Subcutaneous adipose tissue (tissue), 4 donors: ENCODE data around the gene GCNT2. TPM values are rescaled to one million over a fixed set of nuclear protein-coding genes. Genes with fewer than 3 reads are reported as not detected.

Source experiments
- total RNA-seq, 4 donors: library from RNA; depleted of rRNA; stranded (reverse); fragments of >200 nt; gene quantifications; one replicate each; pipeline ENCODE4 v1.1.0, GENCODE V29; 2016
- TF ChIP-seq, protein P1 (sequence below): fragments of 450-650 bp; IDR thresholded peaks from one replicate; pipeline ENCODE4 v1.5.1; 2016; ENCODE audit warnings: low read depth, mild to moderate bottlenecking, control low read depth, antibody characterized with exemption, moderate library complexity

The GCNT2 gene
- total RNA-seq, 4 donors from 2014 or later: 0.57 to 8.5 (median 5.6) TPM

DNA sequence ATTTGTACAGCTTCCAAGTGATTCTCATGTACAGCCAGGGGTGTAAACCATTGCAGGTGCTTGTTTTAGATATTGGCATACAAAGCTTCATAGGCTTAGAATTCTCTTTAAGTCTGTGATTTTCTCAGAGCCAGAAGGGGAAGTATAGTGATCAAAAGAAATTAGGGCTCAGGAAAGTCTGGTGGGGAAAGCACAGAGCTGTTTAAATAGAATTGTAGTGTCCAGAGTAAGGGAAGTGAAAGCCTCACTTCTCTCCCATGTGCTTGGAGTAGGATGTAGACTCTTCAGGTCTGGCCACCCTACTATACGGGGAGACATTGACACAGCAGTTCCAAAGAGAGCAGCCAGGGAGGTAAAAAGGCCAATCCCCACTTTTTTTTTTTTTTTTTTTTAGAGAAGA is 10.4 kb downstream of the GCNT2 start:
- TF ChIP-seq, protein P1, sequence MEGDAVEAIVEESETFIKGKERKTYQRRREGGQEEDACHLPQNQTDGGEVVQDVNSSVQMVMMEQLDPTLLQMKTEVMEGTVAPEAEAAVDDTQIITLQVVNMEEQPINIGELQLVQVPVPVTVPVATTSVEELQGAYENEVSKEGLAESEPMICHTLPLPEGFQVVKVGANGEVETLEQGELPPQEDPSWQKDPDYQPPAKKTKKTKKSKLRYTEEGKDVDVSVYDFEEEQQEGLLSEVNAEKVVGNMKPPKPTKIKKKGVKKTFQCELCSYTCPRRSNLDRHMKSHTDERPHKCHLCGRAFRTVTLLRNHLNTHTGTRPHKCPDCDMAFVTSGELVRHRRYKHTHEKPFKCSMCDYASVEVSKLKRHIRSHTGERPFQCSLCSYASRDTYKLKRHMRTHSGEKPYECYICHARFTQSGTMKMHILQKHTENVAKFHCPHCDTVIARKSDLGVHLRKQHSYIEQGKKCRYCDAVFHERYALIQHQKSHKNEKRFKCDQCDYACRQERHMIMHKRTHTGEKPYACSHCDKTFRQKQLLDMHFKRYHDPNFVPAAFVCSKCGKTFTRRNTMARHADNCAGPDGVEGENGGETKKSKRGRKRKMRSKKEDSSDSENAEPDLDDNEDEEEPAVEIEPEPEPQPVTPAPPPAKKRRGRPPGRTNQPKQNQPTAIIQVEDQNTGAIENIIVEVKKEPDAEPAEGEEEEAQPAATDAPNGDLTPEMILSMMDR: no peak

DNA sequence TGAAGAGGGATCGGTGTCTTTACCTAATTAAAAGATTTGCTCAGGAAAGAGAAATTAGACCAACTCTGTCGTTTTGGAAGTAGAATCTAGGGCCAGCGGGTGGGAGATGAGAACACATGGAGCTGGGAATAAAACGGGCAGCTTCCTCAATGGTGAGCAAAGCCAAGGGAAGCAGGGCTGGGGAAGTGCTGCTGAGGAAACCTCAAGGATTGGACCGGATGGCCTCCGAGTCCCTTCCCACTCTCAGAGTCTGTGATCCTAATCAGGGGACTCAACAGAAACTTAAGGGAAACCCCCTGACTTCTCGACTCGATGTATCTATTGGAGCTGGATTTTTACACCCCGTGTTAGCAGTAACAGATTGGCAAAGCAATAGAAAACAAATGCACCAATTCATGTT is 10.8 kb downstream of the GCNT2 start:
- TF ChIP-seq, protein P1: no peak

DNA sequence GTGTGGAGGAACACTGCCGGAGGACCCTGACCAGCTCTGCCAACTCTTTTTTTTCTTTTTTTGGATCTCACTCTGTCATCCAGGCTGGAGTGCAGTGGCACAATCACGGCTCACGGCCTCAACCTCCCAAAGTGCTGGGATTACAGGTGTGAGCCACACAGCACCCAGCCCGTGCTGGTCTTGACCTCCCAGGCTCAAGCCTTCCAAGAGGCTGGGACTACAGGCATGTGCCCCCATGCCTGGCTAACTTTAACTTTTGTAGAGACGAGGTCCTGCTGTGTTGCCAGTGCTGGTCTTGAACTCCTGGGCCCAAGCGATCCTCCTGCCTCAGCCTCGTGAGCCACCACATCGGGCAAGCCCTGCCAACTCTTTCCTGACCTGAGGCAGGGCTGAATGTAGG is 11.2 kb downstream of the GCNT2 start:
- TF ChIP-seq, protein P1: no peak

DNA sequence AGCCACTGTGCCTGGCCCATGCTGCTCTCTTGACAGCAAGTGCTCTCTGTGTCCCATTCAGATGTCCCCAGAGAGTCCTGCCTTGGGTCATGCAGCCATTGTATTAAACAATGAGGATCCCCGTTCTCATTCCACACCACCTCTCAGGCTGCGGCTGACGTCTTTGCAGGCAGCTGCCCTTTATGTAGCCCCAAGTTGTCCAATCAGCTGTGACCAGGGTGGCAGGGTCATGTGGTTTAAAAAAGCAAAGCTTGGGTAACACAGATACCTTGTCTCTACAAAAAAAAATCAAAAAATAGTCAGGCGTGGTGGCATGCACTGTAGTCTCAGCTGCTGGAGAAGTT is 13.2 kb downstream of the GCNT2 start:
- TF ChIP-seq, protein P1: no peak

DNA sequence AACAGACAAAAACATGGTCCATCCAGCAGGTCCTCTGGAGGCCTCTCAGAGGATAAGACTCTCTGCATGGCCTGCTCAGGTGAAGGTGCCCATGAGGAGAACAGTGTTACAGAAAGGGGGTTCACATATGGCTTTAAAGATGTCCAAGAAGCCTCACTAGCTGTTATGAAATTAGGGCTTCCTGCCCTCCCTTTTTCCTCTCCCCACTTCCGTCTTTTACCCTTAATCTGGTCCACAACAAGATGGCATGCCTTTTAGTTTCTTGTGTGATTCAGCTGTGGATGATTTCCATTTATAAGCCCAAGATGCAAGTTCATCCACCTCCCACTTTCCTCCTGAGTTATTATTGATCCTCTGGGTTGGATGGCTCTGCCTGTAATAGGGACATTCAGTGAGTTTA is 14.0 kb downstream of the GCNT2 start:
- TF ChIP-seq, protein P1: no peak

DNA sequence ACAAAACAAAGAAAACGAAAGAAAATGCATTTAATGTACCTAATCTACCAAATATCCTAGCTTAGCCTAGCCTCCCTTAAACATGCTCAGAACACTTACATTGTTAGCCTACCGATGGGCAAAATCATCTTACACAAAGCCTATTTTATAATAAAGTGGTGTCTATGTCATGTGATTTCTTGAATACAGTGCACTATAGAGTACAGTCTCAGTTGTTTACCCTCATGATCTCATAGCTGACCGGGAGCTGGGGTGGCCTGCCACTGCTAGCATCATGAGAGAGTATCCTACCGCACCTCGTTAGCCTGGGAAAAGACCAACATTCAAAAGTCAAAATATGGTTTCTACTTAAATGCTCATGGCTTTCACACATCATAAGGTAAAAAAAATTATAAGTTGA is 16.6 kb downstream of the GCNT2 start:
- TF ChIP-seq, protein P1: no peak

DNA sequence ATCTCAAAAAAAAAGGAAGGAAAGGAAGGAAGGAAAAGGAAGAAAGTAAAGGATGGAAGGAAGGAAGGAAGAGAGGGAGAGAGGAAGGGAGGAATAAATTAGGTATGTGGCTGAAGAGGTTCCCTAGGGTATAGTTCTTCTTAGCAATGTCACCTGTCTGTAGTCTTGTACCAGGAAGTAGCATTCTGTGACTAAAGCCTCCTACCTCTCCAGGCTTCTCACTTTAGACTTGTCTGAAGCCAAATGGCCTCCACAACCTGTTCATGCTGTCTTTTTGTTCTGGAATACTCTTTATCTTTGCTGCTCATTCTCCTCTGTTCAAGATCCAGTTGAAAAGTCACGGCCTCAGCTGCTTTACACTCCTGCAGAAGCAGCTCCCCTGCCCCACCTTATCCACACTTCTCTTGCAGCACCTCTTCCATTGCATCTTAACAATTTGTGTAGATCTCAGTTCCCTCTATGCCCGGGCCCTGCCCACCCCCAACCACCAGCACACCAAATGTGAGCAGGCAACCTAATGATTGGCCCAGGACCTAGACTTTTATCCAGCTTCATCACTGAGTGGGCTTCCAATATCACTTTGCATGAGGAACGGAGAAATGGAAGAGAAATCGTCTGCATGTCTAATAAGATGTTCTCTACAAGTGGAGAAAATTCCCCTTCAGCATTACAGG is 19.1 kb downstream of the GCNT2 start:
- TF ChIP-seq, protein P1: no peak
